SK-N-SH treated with all-trans-retinoic acid at 6 μM for 48 hours (cell line): ENCODE data around the gene RAB11FIP3.

Source experiments
- ATAC-seq: fragments of 200-7000 bp; cut with Tn5 transposase; 3 replicates; pipeline ENCODE4 v1.9.1; 2020; ENCODE audit warnings: mild to moderate bottlenecking, moderate library complexity
- ARNTL ChIP-seq: fragments of 450-650 bp; formaldehyde crosslinking; IDR thresholded peaks from 2 replicates; pipeline ENCODE4 v1.5.0; 2020; ENCODE audit warnings: low read depth, mild to moderate bottlenecking, moderate library complexity, borderline replicate concordance
- CSDC2 ChIP-seq: fragments of 250-450 bp; sonication (Bioruptor Pico); IDR thresholded peaks from 2 replicates; pipeline ENCODE4 v1.5.0; 2020; ENCODE audit warnings: mild to moderate bottlenecking, moderate library complexity
- ESRRG ChIP-seq: fragments of 250-450 bp; sonication (Bioruptor Pico); IDR thresholded peaks from 2 replicates; pipeline ENCODE4 v1.6.1; 2021; ENCODE audit warnings: mild to moderate bottlenecking
- GLIS3 ChIP-seq: fragments of 250-450 bp; sonication (Bioruptor Pico); IDR thresholded peaks from 2 replicates; pipeline ENCODE4 v1.5.0; 2020; ENCODE audit warnings: mild to moderate bottlenecking, moderate library complexity
- ISL1 ChIP-seq: fragments of 250-450 bp; sonication (Bioruptor Pico); IDR thresholded peaks from 2 replicates; pipeline ENCODE4 v2.1.2; 2022; ENCODE audit warnings: mild to moderate bottlenecking, moderate library complexity
- OSR1 ChIP-seq: fragments of 250-450 bp; sonication (Bioruptor Pico); IDR thresholded peaks from 2 replicates; pipeline ENCODE4 v1.8.0; 2022; ENCODE audit warnings: moderate library complexity, mild to moderate bottlenecking, inconsistent platforms
- PPARA ChIP-seq: fragments of 250-450 bp; sonication (Bioruptor Pico); IDR thresholded peaks from 2 replicates; pipeline ENCODE4 v1.5.0; 2020; ENCODE audit warnings: mild to moderate bottlenecking, borderline replicate concordance
- RARB ChIP-seq: fragments of 250-450 bp; sonication (Bioruptor Pico); IDR thresholded peaks from 2 replicates; pipeline ENCODE4 v1.8.0; 2021; ENCODE audit warnings: mild to moderate bottlenecking, moderate library complexity
- SNAI2 ChIP-seq: fragments of 250-450 bp; sonication (Bioruptor Pico); IDR thresholded peaks from 2 replicates; pipeline ENCODE4 v1.5.0; 2020; ENCODE audit warnings: mild to moderate bottlenecking, moderate library complexity
- TCF4 ChIP-seq: fragments of 250-450 bp; sonication (Bioruptor Pico); IDR thresholded peaks from 2 replicates; pipeline ENCODE4 v1.8.0; 2021; ENCODE audit warnings: mild to moderate bottlenecking, moderate library complexity, borderline replicate concordance
- TOX ChIP-seq: fragments of 250-450 bp; sonication (Bioruptor Pico); IDR thresholded peaks from 2 replicates; pipeline ENCODE4 v1.8.0; 2021; ENCODE audit warnings: mild to moderate bottlenecking, moderate library complexity, borderline replicate concordance
- ZC3H10 ChIP-seq: fragments of 250-450 bp; sonication (Bioruptor Pico); IDR thresholded peaks from 2 replicates; pipeline ENCODE4 v1.5.1; 2021; ENCODE audit warnings: mild to moderate bottlenecking, moderate library complexity
- ZFP3 ChIP-seq: fragments of 250-450 bp; sonication (Bioruptor Pico); IDR thresholded peaks from 2 replicates; pipeline ENCODE4 v1.5.0; 2020; ENCODE audit warnings: mild to moderate bottlenecking, moderate library complexity
- ZFP30 ChIP-seq: fragments of 450-650 bp; formaldehyde crosslinking; IDR thresholded peaks from 2 replicates; pipeline ENCODE4 v1.5.0; 2022; ENCODE audit warnings: mild to moderate bottlenecking, moderate library complexity
- ZNF70 ChIP-seq: fragments of 450-650 bp; formaldehyde crosslinking; IDR thresholded peaks from 2 replicates; pipeline ENCODE4 v1.5.0; 2020; ENCODE audit warnings: mild to moderate bottlenecking, moderate library complexity
- ZNF8 ChIP-seq: fragments of 450-650 bp; formaldehyde crosslinking; IDR thresholded peaks from 2 replicates; pipeline ENCODE4 v1.5.0; 2020; ENCODE audit warnings: mild to moderate bottlenecking, moderate library complexity
- TF ChIP-seq, protein P1 (sequence below): fragments of 250-450 bp; sonication (Bioruptor Pico); IDR thresholded peaks from 2 replicates; pipeline ENCODE4 v1.5.1; 2020; ENCODE audit warnings: low read depth, mild to moderate bottlenecking, moderate library complexity
- TF ChIP-seq, protein P2 (sequence below): fragments of 250-450 bp; sonication (Bioruptor Pico); IDR thresholded peaks from 2 replicates; pipeline ENCODE4 v1.8.0; 2020; ENCODE audit warnings: mild to moderate bottlenecking, moderate library complexity, borderline replicate concordance
- TF ChIP-seq, protein P3 (sequence below): fragments of 250-450 bp; sonication (Bioruptor Pico); IDR thresholded peaks from 2 replicates; pipeline ENCODE4 v1.8.0; 2021; ENCODE audit warnings: low read depth, mild to moderate bottlenecking, moderate library complexity, borderline replicate concordance
- TF ChIP-seq, protein P4 (sequence below): fragments of 250-450 bp; sonication (Bioruptor Pico); IDR thresholded peaks from 2 replicates; pipeline ENCODE4 v1.5.0; 2020; ENCODE audit warnings: mild to moderate bottlenecking, moderate library complexity

Gene RAB11FIP3

DNA sequence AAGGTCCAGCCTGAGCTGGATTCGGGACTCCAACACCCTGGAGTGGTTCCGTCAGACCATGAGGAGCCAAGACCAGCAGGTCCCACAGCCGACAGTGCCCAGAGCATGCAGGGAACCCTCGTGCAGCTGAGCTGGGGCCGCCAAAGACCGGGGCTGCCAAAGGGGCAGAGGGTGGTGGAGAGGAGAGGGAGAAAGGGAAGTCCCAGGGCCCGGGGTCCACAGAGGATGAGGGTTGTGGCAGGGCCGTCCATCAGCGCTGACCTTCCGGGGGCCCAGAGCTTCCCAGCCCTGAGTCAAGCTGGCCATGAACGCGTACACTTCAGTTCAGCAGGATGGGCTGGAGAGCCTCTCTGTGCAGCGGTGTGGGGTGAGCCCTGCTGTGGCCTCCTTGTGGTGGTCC lies 95.4 kb downstream of the RAB11FIP3 start:
- ATAC-seq, result no peak
- no peak for TF ChIP-seq ESRRG (CRISPR knock-in tag)
- TF ChIP-seq GLIS3 (CRISPR knock-in tag), result no peak
- TF ChIP-seq RARB (CRISPR knock-in tag), result no peak
- no peak for TF ChIP-seq ZFP3 (CRISPR knock-in tag)
- TF ChIP-seq ZNF70, result no peak
- TF ChIP-seq, protein P1, sequence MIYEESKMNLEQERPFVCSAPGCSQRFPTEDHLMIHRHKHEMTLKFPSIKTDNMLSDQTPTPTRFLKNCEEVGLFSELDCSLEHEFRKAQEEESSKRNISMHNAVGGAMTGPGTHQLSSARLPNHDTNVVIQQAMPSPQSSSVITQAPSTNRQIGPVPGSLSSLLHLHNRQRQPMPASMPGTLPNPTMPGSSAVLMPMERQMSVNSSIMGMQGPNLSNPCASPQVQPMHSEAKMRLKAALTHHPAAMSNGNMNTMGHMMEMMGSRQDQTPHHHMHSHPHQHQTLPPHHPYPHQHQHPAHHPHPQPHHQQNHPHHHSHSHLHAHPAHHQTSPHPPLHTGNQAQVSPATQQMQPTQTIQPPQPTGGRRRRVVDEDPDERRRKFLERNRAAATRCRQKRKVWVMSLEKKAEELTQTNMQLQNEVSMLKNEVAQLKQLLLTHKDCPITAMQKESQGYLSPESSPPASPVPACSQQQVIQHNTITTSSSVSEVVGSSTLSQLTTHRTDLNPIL (CRISPR knock-in tag), result no peak
- no peak for TF ChIP-seq CSDC2 (CRISPR knock-in tag)

DNA sequence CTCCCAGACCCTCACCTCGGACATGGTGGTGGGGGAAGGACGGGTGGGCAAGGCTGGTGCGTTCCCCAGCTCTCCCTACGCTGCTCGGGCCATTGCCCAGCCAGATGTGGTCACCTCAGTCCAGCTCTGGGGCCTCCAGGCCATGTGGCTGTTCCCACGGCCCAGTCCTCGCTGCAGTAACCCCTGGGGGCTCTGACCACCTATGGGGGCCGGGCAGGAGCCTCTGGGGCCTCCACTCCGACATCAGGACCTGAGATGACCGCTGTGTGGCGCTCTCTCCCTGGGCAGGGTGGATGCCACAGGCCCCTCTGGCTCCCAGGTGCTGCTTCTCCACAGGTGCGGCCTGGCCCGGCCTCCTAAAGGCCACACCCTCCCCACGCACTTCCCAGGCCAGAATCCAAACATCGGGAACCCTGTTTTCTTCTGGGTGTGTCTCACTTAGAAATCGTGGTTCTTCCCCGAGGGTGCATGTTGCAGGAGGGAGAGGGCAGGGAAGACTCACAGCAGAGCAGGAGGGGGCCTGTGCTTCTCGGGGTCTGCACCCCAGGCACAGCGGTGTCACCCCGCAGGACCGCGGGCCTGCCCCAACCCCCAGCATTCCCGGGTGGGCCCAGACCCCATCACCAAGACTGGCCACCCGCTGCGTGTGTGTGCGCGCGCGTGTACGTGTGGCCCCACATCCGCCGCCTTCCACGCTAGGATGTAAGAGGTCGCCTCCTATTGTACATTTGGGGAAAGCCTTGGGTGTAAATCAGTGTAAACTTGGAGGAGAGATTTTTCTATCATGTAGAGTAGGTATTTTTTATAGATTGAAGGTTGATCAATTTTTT lies 96.1 kb downstream of the RAB11FIP3 start:
- TF ChIP-seq, protein P1 (CRISPR knock-in tag), result no peak
- TF ChIP-seq ESRRG (CRISPR knock-in tag) (no peak), ISL1 (no peak), ZFP3 (CRISPR knock-in tag) (no peak), PPARA (CRISPR knock-in tag) (no peak), ARNTL (CRISPR knock-in tag) (no peak), OSR1 (no peak), GLIS3 (CRISPR knock-in tag) (no peak), RARB (CRISPR knock-in tag) (no peak)

DNA sequence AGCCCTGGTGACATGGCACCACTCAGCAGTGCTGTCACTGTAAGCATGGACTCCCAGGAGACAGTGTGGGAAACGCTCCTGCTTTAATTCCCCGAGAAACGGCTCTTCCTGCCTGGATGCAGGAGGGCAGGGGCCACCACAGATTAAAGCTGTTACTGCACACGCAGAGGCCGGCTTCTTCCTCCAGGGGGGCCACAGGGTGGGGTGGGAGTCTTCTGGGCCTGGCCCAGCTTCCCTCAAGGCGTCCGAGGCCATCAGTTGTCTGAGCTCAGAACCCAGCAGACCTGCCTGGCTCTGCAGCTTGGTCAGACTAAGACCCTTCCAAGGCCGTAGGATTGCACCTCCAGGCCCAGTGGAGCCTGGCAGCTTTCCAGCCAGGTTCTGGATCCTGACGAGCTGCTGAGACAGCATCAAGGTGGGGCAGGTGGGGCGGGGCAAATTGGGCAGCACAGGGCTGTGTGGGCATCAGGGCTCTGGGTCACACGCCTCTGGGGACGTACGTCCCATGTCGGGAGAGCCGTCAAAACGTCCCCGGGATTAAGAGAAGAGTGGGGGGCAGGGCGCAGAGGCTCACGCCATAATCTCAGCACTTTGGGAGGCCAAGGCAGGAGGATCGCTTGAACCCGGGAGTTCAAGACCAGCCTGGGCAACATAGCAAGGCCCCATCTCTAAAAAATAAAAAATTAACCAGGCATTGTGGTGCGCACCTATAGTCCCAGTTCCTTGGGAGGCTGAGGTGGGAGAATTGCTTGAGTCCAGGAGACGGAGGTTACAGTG lies 97.1 kb downstream of the RAB11FIP3 start:
- TF ChIP-seq TCF4 (CRISPR knock-in tag) (no peak), CSDC2 (CRISPR knock-in tag) (no peak), SNAI2 (CRISPR knock-in tag) (no peak), ZNF70 (no peak), PPARA (CRISPR knock-in tag) (no peak), ZFP30 (no peak), GLIS3 (CRISPR knock-in tag) (no peak), TOX (CRISPR knock-in tag) (no peak), ZFP3 (CRISPR knock-in tag) (no peak), OSR1 (no peak), ZC3H10 (no peak), ESRRG (CRISPR knock-in tag) (no peak)
- TF ChIP-seq, protein P2, sequence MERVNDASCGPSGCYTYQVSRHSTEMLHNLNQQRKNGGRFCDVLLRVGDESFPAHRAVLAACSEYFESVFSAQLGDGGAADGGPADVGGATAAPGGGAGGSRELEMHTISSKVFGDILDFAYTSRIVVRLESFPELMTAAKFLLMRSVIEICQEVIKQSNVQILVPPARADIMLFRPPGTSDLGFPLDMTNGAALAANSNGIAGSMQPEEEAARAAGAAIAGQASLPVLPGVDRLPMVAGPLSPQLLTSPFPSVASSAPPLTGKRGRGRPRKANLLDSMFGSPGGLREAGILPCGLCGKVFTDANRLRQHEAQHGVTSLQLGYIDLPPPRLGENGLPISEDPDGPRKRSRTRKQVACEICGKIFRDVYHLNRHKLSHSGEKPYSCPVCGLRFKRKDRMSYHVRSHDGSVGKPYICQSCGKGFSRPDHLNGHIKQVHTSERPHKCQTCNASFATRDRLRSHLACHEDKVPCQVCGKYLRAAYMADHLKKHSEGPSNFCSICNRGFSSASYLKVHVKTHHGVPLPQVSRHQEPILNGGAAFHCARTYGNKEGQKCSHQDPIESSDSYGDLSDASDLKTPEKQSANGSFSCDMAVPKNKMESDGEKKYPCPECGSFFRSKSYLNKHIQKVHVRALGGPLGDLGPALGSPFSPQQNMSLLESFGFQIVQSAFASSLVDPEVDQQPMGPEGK (CRISPR knock-in tag), result no peak
- TF ChIP-seq, protein P3, sequence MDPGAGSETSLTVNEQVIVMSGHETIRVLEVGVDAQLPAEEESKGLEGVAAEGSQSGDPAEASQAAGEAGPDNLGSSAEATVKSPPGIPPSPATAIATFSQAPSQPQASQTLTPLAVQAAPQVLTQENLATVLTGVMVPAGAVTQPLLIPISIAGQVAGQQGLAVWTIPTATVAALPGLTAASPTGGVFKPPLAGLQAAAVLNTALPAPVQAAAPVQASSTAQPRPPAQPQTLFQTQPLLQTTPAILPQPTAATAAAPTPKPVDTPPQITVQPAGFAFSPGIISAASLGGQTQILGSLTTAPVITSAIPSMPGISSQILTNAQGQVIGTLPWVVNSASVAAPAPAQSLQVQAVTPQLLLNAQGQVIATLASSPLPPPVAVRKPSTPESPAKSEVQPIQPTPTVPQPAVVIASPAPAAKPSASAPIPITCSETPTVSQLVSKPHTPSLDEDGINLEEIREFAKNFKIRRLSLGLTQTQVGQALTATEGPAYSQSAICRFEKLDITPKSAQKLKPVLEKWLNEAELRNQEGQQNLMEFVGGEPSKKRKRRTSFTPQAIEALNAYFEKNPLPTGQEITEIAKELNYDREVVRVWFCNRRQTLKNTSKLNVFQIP (CRISPR knock-in tag), result no peak
- TF ChIP-seq, all 23 proteins: peak for 0
- no peak for ATAC-seq

More for the DNA sequence above, 96.1 kb downstream of the RAB11FIP3 start:
- no peak for ATAC-seq

DNA sequence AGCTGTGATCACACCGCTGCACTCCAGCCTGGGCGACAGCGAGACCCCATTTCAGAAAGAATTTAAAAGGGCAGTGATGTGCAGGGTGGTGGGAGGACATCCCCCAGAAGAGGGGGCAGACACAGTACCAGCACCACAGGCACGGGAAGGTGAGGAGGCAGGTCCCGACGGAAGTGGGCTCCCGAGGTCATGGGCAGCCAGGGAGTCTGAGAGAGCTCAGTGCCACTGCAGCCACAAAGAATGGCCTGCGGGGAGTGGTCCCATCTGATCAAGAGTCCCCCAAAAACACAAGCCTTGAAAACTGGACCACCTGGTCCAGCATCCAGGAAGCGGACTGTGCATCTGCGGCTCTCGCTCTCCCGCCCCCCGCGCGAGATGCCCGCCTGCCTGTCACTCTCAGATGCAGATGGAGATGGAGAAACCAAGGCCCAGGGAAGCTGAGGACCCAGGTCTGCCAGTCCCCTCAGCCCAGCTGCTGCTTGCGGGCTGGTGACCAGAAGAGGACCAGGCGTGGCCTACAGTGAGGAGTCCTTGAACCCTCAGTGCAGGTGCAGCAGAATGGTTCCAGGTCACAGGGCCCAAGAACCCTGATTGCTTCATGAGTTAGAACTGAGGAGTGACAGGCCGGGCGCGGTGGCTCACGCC lies 97.8 kb downstream of the RAB11FIP3 start:
- no peak for ATAC-seq
- TF ChIP-seq ARNTL (CRISPR knock-in tag) (no peak), ZNF70 (no peak), ZNF8 (no peak), RARB (CRISPR knock-in tag) (no peak), CSDC2 (CRISPR knock-in tag) (no peak)
- TF ChIP-seq, protein P4, sequence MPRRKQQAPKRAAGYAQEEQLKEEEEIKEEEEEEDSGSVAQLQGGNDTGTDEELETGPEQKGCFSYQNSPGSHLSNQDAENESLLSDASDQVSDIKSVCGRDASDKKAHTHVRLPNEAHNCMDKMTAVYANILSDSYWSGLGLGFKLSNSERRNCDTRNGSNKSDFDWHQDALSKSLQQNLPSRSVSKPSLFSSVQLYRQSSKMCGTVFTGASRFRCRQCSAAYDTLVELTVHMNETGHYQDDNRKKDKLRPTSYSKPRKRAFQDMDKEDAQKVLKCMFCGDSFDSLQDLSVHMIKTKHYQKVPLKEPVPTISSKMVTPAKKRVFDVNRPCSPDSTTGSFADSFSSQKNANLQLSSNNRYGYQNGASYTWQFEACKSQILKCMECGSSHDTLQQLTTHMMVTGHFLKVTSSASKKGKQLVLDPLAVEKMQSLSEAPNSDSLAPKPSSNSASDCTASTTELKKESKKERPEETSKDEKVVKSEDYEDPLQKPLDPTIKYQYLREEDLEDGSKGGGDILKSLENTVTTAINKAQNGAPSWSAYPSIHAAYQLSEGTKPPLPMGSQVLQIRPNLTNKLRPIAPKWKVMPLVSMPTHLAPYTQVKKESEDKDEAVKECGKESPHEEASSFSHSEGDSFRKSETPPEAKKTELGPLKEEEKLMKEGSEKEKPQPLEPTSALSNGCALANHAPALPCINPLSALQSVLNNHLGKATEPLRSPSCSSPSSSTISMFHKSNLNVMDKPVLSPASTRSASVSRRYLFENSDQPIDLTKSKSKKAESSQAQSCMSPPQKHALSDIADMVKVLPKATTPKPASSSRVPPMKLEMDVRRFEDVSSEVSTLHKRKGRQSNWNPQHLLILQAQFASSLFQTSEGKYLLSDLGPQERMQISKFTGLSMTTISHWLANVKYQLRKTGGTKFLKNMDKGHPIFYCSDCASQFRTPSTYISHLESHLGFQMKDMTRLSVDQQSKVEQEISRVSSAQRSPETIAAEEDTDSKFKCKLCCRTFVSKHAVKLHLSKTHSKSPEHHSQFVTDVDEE, result no peak
- TF ChIP-seq, protein P2 (CRISPR knock-in tag), result no peak
- TF ChIP-seq, all 23 proteins: peak for 0
